GM19025 (cell line): ENCODE data around the gene PFDN1.
A peak's percentile ranks its signal among the peaks of the same experiment; 100 is the strongest.

ENCODE experiments used
- ATAC-seq: cut with Tn5 transposase; IDR thresholded peaks from one replicate; pipeline ENCODE4 v1.9.1; 2021; ENCODE audit warnings: mild to moderate bottlenecking, low read depth, moderate library complexity; ENCODE audit not compliant: unreplicated experiment

The PFDN1 gene

GRCh38 chr5:140262221-140262620 is 40.7 kb downstream of the PFDN1 start:
- no peak for ATAC-seq

- ATAC-seq, result no peak
Measured at GRCh38 chr5:140261403-140262171, 41.3 kb downstream of the PFDN1 start.

- no peak for ATAC-seq
Measured at GRCh38 chr5:140260089-140260656, 42.7 kb downstream of the PFDN1 start.

- ATAC-seq, result no peak
Measured at GRCh38 chr5:140259500-140259899, 43.4 kb downstream of the PFDN1 start.

- no peak for ATAC-seq
Measured at GRCh38 chr5:140258873-140259272, 44.0 kb downstream of the PFDN1 start.

GRCh38 chr5:140258016-140258415 is 44.9 kb downstream of the PFDN1 start:
- ATAC-seq, result no peak

GRCh38 chr5:140256726-140257125 is 46.2 kb downstream of the PFDN1 start:
- ATAC-seq, result no peak

- no peak for ATAC-seq
Measured at GRCh38 chr5:140255460-140256157, 47.3 kb downstream of the PFDN1 start.

- no peak for ATAC-seq
Measured at GRCh38 chr5:140253985-140254384, 48.9 kb downstream of the PFDN1 start.

- ATAC-seq, result no peak
Measured at GRCh38 chr5:140252470-140253126, 50.3 kb downstream of the PFDN1 start.

- peak; percentile 86 for ATAC-seq
Measured at GRCh38 chr5:140251527-140251973, 51.4 kb downstream of the PFDN1 start.

GRCh38 chr5:140250386-140250785 is 52.5 kb downstream of the PFDN1 start:
- ATAC-seq, result no peak

GRCh38 chr5:140249536-140249935 is 53.4 kb downstream of the PFDN1 start:
- no peak for ATAC-seq

GRCh38 chr5:140248414-140248813 is 54.5 kb downstream of the PFDN1 start:
- no peak for ATAC-seq

- no peak for ATAC-seq
Measured at GRCh38 chr5:140246378-140247122, 56.4 kb downstream of the PFDN1 start.

GRCh38 chr5:140245926-140246325 is 57.0 kb downstream of the PFDN1 start:
- ATAC-seq, result no peak

- ATAC-seq, result no peak
Measured at GRCh38 chr5:140245341-140245740, 57.6 kb downstream of the PFDN1 start.

- peak; percentile 54 for ATAC-seq
Measured at GRCh38 chr5:140244525-140245025, 58.3 kb downstream of the PFDN1 start.

- ATAC-seq, result no peak
Measured at GRCh38 chr5:140243706-140244250, 59.1 kb downstream of the PFDN1 start.
